Stimulated activated CD4-positive, alpha-beta T cell treated with anti-CD3 and anti-CD28 coated beads, TNF-alpha, amount 100 ng/mL, for 1 hour (primary cell): ENCODE data around the gene RNASE2.
A peak's percentile ranks its signal among the peaks of the same experiment; 100 is the strongest.
"Not testable (repeated sequence)": the region's sequence is repeated elsewhere in the genome, so short reads cannot be mapped to it uniquely, and the experiment has no call there.

ENCODE experiments used
- DNase-seq, 3 donors: peaks; one replicate each; pipeline ENCODE4 v3.0.0-alpha.2; 2020; ENCODE audit warnings: low read depth in 3 of 3, low spot score in 1 of 3

RNASE2 gene

GRCh38 chr14:20954736-20955537, at the start of gene RNASE2:
Gene RNASE2 (plus strand): TSS chr14:20955487. CDS start chr14:20955772, 285 bp downstream.
- not testable (repeated sequence) for DNase-seq

DNA sequence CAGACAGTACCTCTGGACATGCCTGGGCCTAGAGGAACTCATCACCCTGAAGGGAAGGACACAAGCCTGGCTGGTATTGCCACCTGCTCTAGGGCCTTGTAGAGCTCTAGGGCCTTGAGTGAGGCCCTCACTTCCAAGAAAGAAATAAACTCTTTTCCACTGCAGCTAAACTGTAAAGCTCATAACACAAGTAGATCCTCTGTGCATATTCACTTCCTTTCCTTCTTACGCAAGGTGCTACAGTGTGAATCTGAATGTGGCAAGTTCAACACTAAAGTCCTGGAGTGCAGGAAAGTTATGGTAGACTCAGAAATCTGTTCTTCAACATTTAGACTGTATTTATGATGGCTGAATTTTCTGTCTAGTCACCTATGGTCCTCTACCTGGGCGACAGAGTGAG, 49.6 kb upstream of the RNASE2 start:
- DNase-seq: no peak

GRCh38 chr14:20907214-20907613, 48.1 kb upstream of the RNASE2 start:
- DNase-seq: no peak

- not testable (repeated sequence) for DNase-seq
Measured at GRCh38 chr14:20910822-20911221, 44.5 kb upstream of the RNASE2 start.

- DNase-seq: not testable (repeated sequence)
Measured at GRCh38 chr14:20919038-20919756, 36.1 kb upstream of the RNASE2 start.

- not testable (repeated sequence) for DNase-seq
Measured at GRCh38 chr14:20923766-20924297, 31.5 kb upstream of the RNASE2 start.

GRCh38 chr14:20934148-20934762, 21.0 kb upstream of the RNASE2 start:
- DNase-seq: no peak

DNA sequence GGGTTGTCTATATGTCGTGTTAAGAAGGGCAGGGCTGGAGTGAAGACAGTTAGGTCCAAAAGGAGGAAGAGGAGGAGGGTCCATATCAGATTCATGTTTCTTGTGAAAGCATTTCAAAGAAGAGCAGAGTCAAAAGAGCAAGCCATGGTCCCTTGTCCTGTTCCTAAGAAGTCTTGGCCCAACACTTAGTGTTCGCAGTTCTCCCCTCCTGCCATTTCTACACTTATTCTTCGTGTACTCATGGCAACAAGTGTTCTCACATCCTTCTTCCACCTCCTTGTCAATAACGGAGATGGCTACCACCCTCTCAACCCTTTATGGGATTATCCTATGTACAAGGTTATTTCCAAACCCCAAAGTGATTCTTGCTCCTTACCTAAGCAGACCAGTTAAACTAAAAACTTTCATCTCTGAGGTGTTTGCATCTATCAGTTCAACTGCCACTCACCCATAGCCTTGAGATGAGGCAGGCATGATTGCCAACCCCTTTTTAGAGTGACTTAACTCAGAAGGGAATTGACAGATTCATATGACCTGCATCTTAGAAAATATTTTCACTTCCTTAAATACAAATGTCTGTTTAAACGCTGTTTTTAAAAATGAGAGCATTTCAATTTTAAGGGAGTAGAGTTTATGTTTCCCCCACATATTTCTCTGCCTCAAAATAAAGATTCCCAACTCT, 19.8 kb upstream of the RNASE2 start:
- no peak for DNase-seq

GRCh38 chr14:20945146-20945545, 10.1 kb upstream of the RNASE2 start:
- not testable (repeated sequence) for DNase-seq

GRCh38 chr14:20946707-20947106, 8.6 kb upstream of the RNASE2 start:
- DNase-seq: not testable (repeated sequence)

DNA sequence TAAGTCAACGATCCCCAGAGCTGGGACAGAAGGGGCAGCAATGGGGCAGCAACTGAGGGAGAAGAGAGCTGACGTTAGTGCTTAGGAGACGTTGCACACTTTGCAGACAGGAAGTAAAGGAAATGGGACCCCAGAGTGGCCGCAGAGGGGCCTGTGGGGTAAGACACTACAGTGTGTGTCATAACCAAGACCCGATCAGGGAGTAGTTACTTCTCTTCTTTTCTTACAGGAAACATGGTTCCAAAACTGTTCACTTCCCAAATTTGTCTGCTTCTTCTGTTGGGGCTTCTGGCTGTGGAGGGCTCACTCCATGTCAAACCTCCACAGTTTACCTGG, 219 bp downstream of the RNASE2 start:
- not testable (repeated sequence) for DNase-seq

DNA sequence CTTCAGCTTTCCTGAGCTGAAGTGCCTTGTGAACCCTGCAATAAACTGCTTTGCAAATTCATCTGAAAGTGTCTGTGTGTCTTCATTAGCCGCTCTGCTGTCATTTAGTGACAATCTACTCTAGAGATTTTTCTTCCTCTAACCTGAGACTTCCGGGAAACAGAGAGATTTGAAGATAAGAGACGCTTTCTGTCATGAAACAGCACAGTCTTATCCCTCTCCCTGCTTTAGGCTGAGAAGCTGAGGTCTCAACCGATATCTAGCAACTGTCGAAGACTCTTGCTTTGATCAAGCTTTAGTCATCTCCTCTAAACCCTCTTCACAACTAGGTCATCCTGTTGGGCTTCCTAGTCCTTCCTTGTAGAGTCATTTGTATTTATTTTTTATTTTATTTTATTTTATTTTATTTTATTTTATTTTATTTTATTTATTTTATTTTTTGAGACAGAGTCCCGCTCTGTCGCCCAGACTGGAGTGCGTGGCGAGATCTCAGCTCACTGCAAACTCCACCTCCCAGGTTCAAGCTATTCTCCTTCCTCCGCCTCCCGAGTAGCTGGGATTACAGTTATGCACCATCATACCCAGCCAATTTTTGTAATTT, 1.2 kb downstream of the RNASE2 start:
- no peak for DNase-seq

- DNase-seq: not testable (repeated sequence)
Measured at GRCh38 chr14:20958946-20959345, 3.7 kb downstream of the RNASE2 start.

- no peak for DNase-seq
Measured at GRCh38 chr14:20969336-20969735, 14.0 kb downstream of the RNASE2 start.

GRCh38 chr14:20970647-20970982, 15.3 kb downstream of the RNASE2 start:
- DNase-seq: no peak

DNA sequence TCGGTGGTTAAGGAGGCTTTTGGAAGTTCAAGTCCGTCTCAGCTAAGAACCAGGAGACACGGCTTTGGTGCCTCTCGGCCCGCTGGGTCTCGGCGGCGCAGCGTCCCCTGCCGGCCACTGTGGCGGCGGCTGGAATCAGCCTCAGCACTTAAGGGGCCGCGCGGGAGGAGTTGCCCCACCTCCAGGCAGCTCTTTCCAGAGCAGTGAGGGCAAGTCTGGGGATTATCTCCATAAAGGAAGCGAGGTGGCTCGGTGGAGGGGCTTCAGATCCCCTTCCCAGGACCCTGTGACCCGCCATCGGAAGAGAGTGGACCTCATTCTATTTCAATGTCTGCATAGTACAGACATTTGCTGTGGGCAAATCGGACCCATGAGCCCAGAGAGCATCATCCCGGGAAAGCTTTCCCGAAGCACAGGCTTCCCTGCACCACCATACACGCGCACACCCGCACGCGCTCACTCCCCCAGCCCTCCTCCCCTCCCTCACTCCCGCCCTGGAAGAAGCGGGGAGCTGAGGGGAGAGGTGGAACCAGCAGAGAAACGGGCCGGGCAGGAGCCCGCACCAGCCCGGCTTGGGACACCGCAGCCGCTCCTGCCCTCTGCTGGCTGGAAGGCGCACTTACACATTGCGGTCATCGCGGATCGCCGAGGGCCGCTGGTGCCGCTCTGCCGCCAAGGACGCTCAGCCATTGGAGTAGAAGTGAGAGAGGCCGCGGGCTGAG, 15.9 kb downstream of the RNASE2 start:
- peak; percentile 11 to 73 (median 48) for DNase-seq

DNA sequence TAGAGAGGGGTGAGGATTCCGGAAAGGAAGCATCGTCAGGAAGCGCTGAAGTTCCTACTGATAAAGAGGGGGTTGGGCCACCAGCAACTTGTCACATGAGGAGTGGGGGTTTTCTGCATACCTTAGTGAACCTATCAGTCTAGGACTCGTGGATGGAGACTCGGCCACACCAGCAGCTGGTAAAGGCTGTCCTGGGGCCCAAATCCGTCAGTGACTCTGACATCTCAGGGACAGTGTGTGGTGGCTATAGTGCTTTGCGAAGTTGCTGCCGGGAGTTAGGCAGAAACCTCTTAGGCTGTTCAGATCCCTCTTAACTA, 16.4 kb downstream of the RNASE2 start:
- no peak for DNase-seq

DNA sequence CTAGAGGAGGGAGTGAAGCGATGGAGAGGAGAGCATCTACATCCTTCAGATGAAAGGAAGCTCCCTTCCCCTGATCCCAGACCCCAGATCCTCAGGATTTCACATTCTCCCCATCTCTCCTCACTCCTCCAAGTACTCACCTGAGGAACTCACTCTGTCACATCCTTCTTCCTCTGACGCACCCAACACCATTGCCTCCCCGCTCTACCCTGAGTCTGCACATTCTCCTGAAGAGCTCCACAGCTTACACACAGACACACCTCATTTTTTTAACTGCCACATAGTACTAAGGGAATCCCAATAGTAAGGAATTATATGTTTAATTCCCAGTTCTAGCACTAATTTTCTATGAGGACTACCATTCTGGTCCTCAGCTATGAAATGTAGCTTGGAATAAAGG, 18.2 kb downstream of the RNASE2 start:
- no peak for DNase-seq

GRCh38 chr14:20976291-20976690, 21.0 kb downstream of the RNASE2 start:
- DNase-seq: no peak

- no peak for DNase-seq
Measured at GRCh38 chr14:20978687-20979086, 23.4 kb downstream of the RNASE2 start.
